ENCODE data around the gene VGLL3. TPM values are rescaled to one million over a fixed set of nuclear protein-coding genes. Genes with fewer than 3 reads are reported as not detected.

Gene VGLL3
- total and polyA plus RNA-seq, 8 donors = 2.2 to 11.9 (median 4.0) TPM

- FAIRE-seq = no peak
Observed at GRCh38 chr3:86914670-86915069, 76.3 kb downstream of the VGLL3 start.

GRCh38 chr3:86913160-86913559 lies 77.8 kb downstream of the VGLL3 start:
- intact Hi-C loops (cut with DNase I) = no loop called here
- no peaks in the 10 kb centered on the region for H3K36me3 ChIP-seq
- FAIRE-seq = no peak

More at GRCh38 chr3:86914670-86915069, 76.3 kb downstream of the VGLL3 start:
- 46 to 47% methylated on average over 3 of the region's 3 CpGs for WGBS, 2 donors
- Histone ChIP-seq H3K36me3 (no peaks in the 10 kb centered on the region), H3K27me3 (no peaks in the 10 kb centered on the region), H3K9me3 (no peaks in the 10 kb centered on the region), H3K4me3 (no peak overlapping the region), H3K27ac (no peak overlapping the region), H3K4me1 (no peaks in the 10 kb centered on the region)
- no peak for DNase-seq
- ATAC-seq = no peak
- intact Hi-C loops (cut with DNase I) = no loop called here
- TF ChIP-seq, protein P1, sequence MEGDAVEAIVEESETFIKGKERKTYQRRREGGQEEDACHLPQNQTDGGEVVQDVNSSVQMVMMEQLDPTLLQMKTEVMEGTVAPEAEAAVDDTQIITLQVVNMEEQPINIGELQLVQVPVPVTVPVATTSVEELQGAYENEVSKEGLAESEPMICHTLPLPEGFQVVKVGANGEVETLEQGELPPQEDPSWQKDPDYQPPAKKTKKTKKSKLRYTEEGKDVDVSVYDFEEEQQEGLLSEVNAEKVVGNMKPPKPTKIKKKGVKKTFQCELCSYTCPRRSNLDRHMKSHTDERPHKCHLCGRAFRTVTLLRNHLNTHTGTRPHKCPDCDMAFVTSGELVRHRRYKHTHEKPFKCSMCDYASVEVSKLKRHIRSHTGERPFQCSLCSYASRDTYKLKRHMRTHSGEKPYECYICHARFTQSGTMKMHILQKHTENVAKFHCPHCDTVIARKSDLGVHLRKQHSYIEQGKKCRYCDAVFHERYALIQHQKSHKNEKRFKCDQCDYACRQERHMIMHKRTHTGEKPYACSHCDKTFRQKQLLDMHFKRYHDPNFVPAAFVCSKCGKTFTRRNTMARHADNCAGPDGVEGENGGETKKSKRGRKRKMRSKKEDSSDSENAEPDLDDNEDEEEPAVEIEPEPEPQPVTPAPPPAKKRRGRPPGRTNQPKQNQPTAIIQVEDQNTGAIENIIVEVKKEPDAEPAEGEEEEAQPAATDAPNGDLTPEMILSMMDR (IDR thresholded peaks at IDR 0.05) = no peak

GRCh38 chr3:86895202-86895601 lies 95.7 kb downstream of the VGLL3 start:
- Histone ChIP-seq H3K4me1 (no peaks in the 10 kb centered on the region), H3K27me3 (no peaks in the 10 kb centered on the region), H3K27ac (no peak overlapping the region), H3K36me3 (no peaks in the 10 kb centered on the region), H3K4me3 (no peak overlapping the region), H3K9me3 (no peaks in the 10 kb centered on the region)
- TF ChIP-seq, protein P1 (IDR thresholded peaks at IDR 0.05) = no peak
- FAIRE-seq (no peak), ATAC-seq (no peak), DNase-seq (no peak)
- intact Hi-C loops (cut with DNase I) = no loop called here
- 95 to 98% methylated on average over 1 of the region's 1 CpG for WGBS, 2 donors

More at GRCh38 chr3:86913160-86913559, 77.8 kb downstream of the VGLL3 start:
- ATAC-seq (no peak), DNase-seq (no peak)
- no peaks in the 10 kb centered on the region for H3K4me1 ChIP-seq
- no peaks in the 10 kb centered on the region for H3K9me3 ChIP-seq
- no peaks in the 10 kb centered on the region for H3K27me3 ChIP-seq
- no peak overlapping the region for H3K27ac ChIP-seq
- TF ChIP-seq, protein P1 (IDR thresholded peaks at IDR 0.05) = no peak
- WGBS, 2 donors = 75 to 80% methylated on average over 3 of the region's 3 CpGs
- H3K4me3 ChIP-seq = no peak overlapping the region

DNA sequence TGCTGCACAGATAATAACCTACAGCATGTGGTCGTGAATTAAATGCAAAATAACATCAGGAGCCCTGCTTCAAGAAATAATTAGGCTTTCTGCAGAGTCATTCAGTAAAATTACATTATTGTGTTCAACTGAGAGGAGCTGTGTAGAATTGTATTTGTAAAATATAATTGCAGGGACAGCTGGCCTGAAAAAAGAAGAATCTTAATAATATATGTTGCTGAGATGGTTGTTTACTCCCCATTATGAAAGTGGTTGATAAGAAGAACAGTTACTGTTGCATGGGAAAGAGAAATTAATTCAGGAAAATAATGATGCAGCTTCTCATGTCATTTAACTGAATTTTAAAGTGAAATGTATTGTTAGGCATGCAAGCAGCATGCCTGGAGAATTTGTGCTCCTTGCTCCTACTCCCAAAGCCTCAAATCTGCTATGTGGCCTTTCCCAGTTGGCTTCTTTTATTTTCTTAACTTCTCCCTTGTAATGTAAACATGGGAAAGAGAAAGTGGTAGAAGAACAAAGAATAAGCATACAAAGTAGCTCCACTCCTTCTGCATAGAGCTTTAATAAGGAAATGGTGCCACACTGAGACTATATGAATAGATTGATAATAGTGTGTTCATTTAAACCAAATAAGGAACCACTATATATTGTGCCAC lies 100.1 kb downstream of the VGLL3 start:
- no peak for DNase-seq
- H3K4me1 ChIP-seq = no peaks in the 10 kb centered on the region
- intact Hi-C loops (cut with DNase I) = no loop called here
- H3K36me3 ChIP-seq = no peaks in the 10 kb centered on the region
- TF ChIP-seq, protein P1 (IDR thresholded peaks at IDR 0.05) = no peak
- no peak overlapping the region for H3K27ac ChIP-seq
- no peak overlapping the region for H3K4me3 ChIP-seq
- H3K27me3 ChIP-seq = no peaks in the 10 kb centered on the region
- no peak for FAIRE-seq
- no peaks in the 10 kb centered on the region for H3K9me3 ChIP-seq
- 78 to 85% methylated on average over 1 of the region's 1 CpG for WGBS, 2 donors
- ATAC-seq = no peak

Other genes starting within 250 kb of the VGLL3 start
- 10 to 100 TPM; 19.5 to 29.0 (median 25.3) TPM for gene CHMP2B, start 236.2 kb upstream of the VGLL3 start, total RNA-seq
- 10 to 100 TPM; 10.3 to 16.2 TPM for gene CHMP2B, start 236.2 kb upstream of the VGLL3 start, polyA plus RNA-seq